Measurements from ENCODE around the gene LRRN1. TPM values are rescaled to one million over a fixed set of nuclear protein-coding genes. Genes with fewer than 3 reads are reported as not detected.

The LRRN1 gene
- total RNA-seq, 6 donors from 2014 or later, result 1.0 to 4.8 (median 2.1) TPM

DNA sequence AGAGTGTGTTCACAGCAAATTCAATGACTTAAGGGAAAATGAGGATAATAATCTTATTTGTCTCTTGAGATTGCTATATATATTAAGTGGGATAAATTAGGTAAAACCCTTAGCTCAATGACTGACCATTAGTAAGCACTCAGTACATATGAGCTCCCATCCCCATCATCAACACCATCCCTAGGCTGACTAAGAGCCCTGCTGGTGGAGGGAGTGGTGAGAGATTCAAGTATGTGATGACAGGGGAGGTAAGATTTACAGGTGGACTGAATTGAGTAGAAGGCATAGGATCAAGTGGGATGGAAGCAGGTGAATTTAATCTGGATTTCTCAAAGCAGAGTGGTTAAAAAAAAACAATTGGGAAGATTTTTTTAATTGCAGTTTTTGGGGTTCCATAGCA, 21.0 kb upstream of the LRRN1 start:
- no peak overlapping the region for H3K27ac ChIP-seq
- no peaks in the 10 kb centered on the region for H3K27me3 ChIP-seq

DNA sequence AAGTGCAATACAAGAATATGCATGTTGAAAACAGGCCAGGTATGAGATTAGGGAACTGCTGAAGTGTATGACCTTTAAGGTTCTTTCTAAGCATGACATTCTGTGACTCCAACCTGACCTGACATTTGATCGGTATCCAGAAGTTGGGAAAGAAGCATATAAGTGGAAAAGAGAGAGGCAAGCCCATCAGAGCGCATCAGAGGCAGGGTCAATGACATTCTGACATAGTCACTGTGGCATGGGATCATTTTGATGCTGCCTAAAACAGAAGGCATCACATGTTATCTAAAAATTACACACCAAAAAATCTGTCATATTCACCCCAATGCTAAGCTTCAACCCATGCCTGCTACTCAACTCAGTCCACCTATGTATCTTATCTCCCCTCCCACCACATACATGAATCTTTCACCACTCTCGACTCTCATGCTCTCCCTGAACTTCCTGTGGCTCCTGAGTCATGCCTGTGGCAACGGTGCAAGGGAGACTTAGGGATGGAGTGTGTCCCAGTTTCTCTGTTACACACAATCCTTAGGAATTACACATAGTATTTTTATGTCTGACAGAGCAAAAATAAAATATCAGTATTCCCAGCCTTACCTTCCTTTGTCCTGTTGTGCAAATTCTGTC, 20.5 kb upstream of the LRRN1 start:
- no peak for TF ChIP-seq POLR2A (IDR thresholded peaks at IDR 0.05)
- no peak for TF ChIP-seq EP300 (IDR thresholded peaks at IDR 0.05)
- TF ChIP-seq, protein P1, sequence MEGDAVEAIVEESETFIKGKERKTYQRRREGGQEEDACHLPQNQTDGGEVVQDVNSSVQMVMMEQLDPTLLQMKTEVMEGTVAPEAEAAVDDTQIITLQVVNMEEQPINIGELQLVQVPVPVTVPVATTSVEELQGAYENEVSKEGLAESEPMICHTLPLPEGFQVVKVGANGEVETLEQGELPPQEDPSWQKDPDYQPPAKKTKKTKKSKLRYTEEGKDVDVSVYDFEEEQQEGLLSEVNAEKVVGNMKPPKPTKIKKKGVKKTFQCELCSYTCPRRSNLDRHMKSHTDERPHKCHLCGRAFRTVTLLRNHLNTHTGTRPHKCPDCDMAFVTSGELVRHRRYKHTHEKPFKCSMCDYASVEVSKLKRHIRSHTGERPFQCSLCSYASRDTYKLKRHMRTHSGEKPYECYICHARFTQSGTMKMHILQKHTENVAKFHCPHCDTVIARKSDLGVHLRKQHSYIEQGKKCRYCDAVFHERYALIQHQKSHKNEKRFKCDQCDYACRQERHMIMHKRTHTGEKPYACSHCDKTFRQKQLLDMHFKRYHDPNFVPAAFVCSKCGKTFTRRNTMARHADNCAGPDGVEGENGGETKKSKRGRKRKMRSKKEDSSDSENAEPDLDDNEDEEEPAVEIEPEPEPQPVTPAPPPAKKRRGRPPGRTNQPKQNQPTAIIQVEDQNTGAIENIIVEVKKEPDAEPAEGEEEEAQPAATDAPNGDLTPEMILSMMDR (IDR thresholded peaks at IDR 0.05), result no peak
- no peak for TF ChIP-seq POLR2AphosphoS5 (IDR thresholded peaks at IDR 0.05)
- ATAC-seq (ENCODE audit: low FRiP score in 2 of 2) (peak in 1 of 2 donors; percentile 39), DNase-seq (no peak)

More for the DNA sequence above, 21.0 kb upstream of the LRRN1 start:
- Histone ChIP-seq H3K9me3 (peaks cover 0 to 9% (median 4%) of the 10 kb centered on the region in 4 donors), H3K4me3 (no peak overlapping the region), H3K4me1 (no peaks in the 10 kb centered on the region), H3K36me3 (no peaks in the 10 kb centered on the region)
- ATAC-seq (ENCODE audit: low FRiP score in 2 of 2) (no peak), DNase-seq (no peak)
- no peak for TF ChIP-seq POLR2AphosphoS5 (IDR thresholded peaks at IDR 0.05)
- TF ChIP-seq POLR2A (IDR thresholded peaks at IDR 0.05), result no peak

DNA sequence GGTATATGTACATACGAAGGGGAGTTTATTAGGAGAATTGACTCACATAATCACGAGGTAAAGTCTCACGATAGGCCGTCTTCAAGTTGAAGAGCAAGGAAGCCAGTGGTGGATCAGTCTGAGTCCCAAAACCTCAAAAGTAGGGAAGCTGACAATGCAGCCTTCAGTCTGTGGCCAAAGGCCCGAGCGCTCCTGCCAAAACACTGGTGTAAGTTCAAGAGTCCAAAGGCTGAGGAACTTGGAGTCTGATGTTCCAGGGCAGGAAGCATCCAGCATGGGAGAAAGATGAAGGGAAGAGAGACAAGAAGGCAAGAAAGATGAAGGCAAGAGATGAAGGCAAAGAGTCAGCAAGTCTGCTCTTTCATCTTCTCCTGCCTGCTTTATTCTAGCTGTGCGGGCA, 16.8 kb upstream of the LRRN1 start:
- H3K4me1 ChIP-seq, result no peaks in the 10 kb centered on the region
- no peak for ATAC-seq (ENCODE audit: low FRiP score in 2 of 2)
- H3K27me3 ChIP-seq, result no peaks in the 10 kb centered on the region
- no peaks in the 10 kb centered on the region for H3K36me3 ChIP-seq
- no peak overlapping the region for H3K27ac ChIP-seq
- TF ChIP-seq, protein P1 (IDR thresholded peaks at IDR 0.05), result no peak
- TF ChIP-seq EP300 (IDR thresholded peaks at IDR 0.05) (no peak), POLR2AphosphoS5 (IDR thresholded peaks at IDR 0.05) (no peak), POLR2A (IDR thresholded peaks at IDR 0.05) (no peak)
- H3K4me3 ChIP-seq, result no peak overlapping the region
- no peaks in the 10 kb centered on the region for H3K9me3 ChIP-seq
- WGBS, 2 donors, result 69 to 76% methylated on average over 7 of the region's 7 CpGs
- no peak for DNase-seq

More for the DNA sequence above, 20.5 kb upstream of the LRRN1 start:
- Histone ChIP-seq H3K36me3 (no peaks in the 10 kb centered on the region), H3K4me1 (no peaks in the 10 kb centered on the region), H3K27ac (no peak overlapping the region), H3K9me3 (peaks cover 0 to 9% (median 4%) of the 10 kb centered on the region in 4 donors), H3K4me3 (no peak overlapping the region), H3K27me3 (no peaks in the 10 kb centered on the region)
- WGBS, 2 donors, result 54 to 58% methylated on average over 4 of the region's 4 CpGs

DNA sequence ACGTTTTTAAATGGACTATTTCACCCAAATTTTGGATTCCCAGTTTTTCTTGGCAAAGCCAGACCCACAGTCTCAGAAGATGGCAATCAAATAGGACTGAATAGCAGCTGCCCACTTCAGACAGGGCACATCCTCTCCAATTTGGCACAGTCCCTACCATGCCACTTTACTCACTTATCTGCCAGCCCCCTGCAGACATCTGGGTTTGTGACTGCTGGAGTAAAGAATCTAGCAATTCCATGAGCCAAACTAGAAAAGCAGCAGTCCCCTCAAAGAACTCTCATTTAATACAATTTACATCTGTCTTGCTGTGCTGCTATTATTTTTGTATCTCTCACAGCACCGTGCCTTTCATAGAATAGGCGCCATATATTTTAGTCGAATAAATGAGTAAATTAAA, 16.0 kb upstream of the LRRN1 start:
- ATAC-seq (ENCODE audit: low FRiP score in 2 of 2) (no peak), DNase-seq (no peak)
- Histone ChIP-seq H3K9me3 (no peaks in the 10 kb centered on the region), H3K36me3 (no peaks in the 10 kb centered on the region), H3K27me3 (no peaks in the 10 kb centered on the region), H3K4me3 (no peak overlapping the region), H3K27ac (no peak overlapping the region), H3K4me1 (no peaks in the 10 kb centered on the region)
- 64 to 88% methylated on average over 4 of the region's 4 CpGs for WGBS, 2 donors
- TF ChIP-seq POLR2AphosphoS5 (IDR thresholded peaks at IDR 0.05) (no peak), POLR2A (IDR thresholded peaks at IDR 0.05) (no peak)
- TF ChIP-seq, protein P1 (IDR thresholded peaks at IDR 0.05), result no peak

DNA sequence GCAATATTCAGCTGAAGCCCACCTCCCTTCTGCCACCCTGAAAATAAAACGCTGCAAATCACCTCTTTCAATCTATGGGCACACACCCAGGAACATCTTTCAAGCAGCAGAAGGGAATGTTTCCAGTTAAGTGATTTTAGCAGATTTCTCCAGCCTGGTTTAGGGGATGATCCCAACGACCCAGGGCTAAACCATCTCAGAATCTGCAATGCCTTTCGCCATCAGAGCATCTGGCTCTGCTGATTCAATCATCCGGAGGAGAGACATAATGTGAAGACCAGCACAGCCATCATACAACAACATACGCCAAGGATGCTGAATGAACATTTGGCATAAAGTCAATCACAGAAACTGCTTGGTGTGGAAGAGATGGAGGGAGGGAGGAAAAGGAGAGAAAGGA, 15.5 kb upstream of the LRRN1 start:
- ATAC-seq (ENCODE audit: low FRiP score in 2 of 2), result no peak
- H3K4me1 ChIP-seq, result no peaks in the 10 kb centered on the region
- H3K4me3 ChIP-seq, result no peak overlapping the region
- no peaks in the 10 kb centered on the region for H3K36me3 ChIP-seq
- no peaks in the 10 kb centered on the region for H3K9me3 ChIP-seq
- no peak for DNase-seq
- no peak overlapping the region for H3K27ac ChIP-seq
- TF ChIP-seq POLR2A (IDR thresholded peaks at IDR 0.05) (no peak), POLR2AphosphoS5 (IDR thresholded peaks at IDR 0.05) (no peak)
- 79 to 80% methylated on average over 5 of the region's 5 CpGs for WGBS, 2 donors
- H3K27me3 ChIP-seq, result no peaks in the 10 kb centered on the region

DNA sequence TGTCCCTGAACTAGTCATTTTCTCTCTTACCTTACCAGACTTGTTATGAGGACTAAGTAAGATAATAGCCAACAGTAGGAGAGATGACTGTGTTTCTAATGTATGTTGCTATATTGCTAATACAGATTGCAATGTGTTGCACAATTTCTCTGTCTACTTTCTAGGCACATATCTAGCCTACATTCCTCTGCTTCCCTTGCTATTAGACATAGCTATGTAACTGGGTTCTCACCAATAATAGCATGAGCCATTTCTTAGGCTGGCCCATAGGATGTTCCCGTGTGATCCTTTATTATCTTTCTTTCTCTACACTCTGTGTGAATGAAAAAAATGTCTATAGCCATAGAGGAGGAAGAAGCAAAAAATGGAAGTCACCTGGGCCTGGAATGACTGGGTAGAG, 6.8 kb upstream of the LRRN1 start:
- no peak overlapping the region for H3K27ac ChIP-seq
- no peaks in the 10 kb centered on the region for H3K9me3 ChIP-seq
- TF ChIP-seq POLR2AphosphoS5 (IDR thresholded peaks at IDR 0.05) (no peak), EP300 (IDR thresholded peaks at IDR 0.05) (no peak), POLR2A (IDR thresholded peaks at IDR 0.05) (no peak)
- TF ChIP-seq, protein P1 (IDR thresholded peaks at IDR 0.05), result no peak
- ATAC-seq (ENCODE audit: low FRiP score in 2 of 2) (no peak), DNase-seq (no peak)
- H3K4me3 ChIP-seq, result no peak overlapping the region
- no peaks in the 10 kb centered on the region for H3K4me1 ChIP-seq
- H3K36me3 ChIP-seq, result no peaks in the 10 kb centered on the region
- no peaks in the 10 kb centered on the region for H3K27me3 ChIP-seq
- 90 to 100% methylated on average over 1 of the region's 1 CpG for WGBS, 2 donors
